ENCODE measurements around the gene PRKX.
"Not testable (repeated sequence)": the region's sequence is repeated elsewhere in the genome, so short reads cannot be mapped to it uniquely, and the experiment has no call there.

PRKX gene

DNA sequence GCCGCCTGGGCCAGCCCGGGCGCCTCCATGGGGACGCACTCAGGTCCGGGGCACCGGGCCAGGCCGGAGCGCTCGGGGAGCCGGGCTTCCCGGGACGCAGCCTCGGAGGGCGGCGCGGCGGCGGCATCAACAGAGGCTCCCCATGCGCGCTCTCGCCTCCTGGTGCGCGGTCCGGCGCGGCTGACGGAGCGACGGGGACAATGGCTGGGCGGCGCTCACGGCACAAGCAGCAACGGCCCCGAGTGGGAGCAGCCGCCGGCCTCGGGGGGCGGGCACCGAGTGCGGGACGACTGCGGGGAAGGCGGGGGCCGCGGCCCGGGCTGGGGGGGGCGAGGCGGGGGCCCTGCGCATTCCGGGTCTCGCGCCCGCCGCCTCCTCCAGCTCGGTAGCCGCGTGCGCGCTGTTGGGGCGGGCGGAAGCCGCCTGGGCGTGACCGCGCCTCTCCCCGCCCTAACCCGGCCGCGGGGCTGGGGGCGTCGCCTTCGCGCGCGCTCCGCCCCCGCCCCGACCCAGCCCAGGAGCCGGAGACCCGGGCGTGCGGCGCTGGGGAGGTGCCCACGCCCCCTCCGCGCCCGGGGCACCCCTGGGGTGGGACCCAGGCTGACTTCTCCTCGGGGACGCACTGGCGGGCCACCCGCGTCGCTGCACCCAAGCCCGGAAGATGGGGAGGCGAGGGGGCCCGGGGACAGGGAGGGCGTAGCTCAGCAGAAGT lies at the start of gene PRKX:
Gene PRKX, minus strand, starts transcription at position 425 of the 712 bp plus-strand sequence. Its CDS starts 396 bp downstream, at position 29.
- DNase-seq = peak; percentile 4

GRCh38 chrX:3763111-3763510 lies 49.7 kb upstream of the PRKX start:
- no peak for DNase-seq

- DNase-seq = peak; percentile 33
Observed at GRCh38 chrX:3757510-3758025, 44.1 kb upstream of the PRKX start.

DNA sequence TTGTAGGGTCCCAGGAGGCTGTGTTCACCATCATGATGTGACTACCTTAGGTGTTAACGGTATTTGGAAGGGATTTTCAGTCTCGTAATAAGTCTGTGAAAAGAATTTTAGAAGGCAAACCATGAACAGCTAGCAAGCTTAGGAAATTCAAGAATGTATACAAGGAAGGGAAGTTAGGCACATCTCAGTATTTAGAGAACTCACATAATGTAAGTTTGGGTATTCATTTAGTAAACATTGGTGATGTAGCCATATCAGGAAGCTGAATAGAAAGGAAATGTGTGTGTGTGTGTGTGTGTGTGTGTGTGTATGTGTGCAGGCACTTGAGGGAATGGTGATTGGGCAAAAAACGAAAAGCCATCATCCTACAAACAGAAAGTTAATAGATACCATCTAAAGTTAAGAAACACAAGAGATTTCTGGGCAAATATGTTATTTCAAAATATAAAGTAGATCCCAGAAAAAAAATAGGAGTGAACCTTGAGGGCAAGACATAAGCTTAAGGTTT lies 34.7 kb upstream of the PRKX start:
- no peak for DNase-seq

DNA sequence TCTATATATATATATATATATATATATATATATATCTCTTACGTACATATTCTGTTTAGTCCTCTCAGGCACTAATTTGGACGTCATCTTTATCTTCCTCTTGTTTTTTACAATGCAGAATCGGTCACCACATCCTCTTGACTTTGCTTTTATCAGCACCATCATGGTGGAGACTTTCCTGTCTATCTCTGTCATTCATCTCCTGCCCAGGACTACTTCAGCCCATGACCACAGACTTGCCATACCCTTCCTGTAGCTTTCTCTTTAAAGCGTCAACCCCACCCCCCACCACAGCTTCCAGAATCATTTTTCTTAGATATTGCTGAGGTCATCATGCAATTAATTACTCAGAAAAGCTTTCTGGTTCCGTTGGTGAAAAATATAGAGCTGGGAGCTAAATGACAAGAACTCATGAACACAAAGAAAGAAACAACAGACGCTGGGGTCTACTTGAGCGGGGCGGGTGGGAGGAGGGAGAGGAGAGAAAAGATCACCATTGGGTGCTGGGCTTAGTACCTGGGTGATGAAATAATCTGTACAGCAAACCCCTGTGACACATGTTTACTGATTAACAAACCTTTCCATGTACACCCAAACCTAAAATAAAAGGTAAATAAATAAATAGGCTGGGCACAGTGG lies 30.5 kb upstream of the PRKX start:
- DNase-seq = no peak

DNA sequence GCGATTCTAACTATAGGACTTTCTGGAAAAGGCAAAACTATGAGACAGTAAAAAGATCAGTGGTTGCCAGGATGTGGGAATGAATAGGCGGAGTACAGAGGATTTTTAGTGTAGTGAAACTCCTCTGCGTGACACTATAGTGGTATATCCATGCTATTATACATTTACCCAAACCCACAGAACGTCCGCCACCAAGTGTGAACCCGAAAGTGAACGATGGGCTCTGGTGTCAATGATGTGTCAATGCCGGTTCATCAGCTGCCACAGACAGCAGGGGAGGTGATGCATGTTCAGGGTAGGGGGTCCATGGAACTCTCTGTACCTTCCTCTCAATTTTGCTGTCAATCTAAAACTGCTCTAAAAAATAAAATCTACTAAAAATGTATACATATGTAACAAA lies 27.5 kb upstream of the PRKX start:
- DNase-seq = not testable (repeated sequence)

DNA sequence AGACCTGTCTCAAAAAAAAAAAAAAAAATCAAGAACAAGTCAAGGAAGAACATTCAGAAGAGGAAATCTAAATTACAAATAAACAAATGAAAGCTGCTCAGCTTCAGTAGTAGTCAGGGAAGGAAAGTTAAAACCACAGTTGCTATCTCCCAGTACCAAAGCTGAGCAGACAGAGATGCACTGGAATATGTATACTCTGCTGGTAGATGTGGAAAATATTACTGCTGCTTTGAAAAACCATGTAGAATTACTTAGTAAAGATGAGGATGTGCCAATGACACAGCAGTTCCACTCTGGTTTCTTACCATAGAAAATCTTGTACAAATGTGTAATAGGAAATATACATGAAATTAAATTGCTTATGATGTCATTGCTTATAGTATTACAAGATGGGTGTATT lies 25.1 kb upstream of the PRKX start:
- no peak for DNase-seq

- DNase-seq = not testable (repeated sequence)
Observed at GRCh38 chrX:3736536-3736935, 23.1 kb upstream of the PRKX start.

- DNase-seq = not testable (repeated sequence)
Observed at GRCh38 chrX:3735891-3736290, 22.4 kb upstream of the PRKX start.

- DNase-seq = not testable (repeated sequence)
Observed at GRCh38 chrX:3734456-3734855, 21.0 kb upstream of the PRKX start.

- no peak for DNase-seq
Observed at GRCh38 chrX:3733043-3733430, 19.6 kb upstream of the PRKX start.

DNA sequence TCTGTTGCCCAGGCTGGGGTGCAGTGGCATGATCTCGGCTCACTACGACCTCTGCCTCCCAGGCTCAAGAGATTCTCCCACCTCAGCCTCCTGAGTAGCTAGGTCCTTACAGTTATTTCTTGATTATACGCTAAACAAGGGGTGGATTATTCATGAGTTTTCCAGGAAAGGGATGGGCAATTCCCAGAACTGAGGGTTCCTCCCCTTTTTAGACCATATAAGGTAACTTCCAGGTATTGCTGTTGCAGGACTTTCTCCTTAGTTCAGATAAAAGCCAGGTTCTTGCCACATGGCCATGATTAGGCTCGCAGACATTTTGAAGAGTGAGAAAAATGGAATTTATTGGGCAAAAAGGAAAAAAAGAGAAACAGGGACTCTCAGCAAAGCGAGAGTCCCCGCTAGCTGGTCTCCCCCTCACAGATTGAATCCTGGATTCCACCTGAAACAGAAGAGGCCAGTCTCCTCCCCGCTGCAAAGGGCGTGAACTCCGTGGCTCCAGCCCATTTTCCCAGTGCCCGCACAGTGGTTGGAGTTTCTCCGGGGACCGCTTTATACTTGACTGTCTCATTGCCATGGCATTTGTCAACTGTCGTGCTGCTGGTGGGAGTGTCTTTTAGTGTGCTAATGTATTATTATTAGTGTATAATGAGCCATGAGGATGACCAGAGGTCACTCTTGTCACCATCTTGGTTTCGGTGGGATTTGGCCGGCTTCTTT lies 19.0 kb upstream of the PRKX start:
- not testable (repeated sequence) for DNase-seq

GRCh38 chrX:3728454-3728853 lies 15.0 kb upstream of the PRKX start:
- DNase-seq = no peak

- DNase-seq = not testable (repeated sequence)
Observed at GRCh38 chrX:3723460-3723859, 10.0 kb upstream of the PRKX start.

- DNase-seq = no peak
Observed at GRCh38 chrX:3717742-3718420, 4.4 kb upstream of the PRKX start.

DNA sequence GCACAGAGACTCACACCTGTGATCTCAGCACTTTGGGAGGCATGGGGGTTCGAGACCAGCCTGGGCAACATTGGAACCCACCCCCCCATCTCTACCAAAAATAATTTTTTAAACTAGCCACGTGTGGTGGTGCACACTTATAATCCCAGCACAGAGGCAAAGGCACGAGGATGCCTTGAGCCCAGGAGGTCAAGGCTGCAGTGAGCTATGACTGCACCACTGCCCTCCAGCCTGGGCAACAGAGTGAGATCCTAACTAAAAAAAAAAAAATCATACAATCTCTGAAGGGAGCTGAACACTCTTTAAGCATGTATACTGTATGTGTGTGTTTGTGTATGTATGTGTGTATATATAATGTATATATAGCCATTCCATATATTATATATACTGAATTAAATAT lies 2.5 kb upstream of the PRKX start:
- no peak for DNase-seq

- DNase-seq = not testable (repeated sequence)
Observed at GRCh38 chrX:3714706-3715479, 1.4 kb upstream of the PRKX start.

GRCh38 chrX:3713937-3714434 lies 537 bp upstream of the PRKX start:
- no peak for DNase-seq

DNA sequence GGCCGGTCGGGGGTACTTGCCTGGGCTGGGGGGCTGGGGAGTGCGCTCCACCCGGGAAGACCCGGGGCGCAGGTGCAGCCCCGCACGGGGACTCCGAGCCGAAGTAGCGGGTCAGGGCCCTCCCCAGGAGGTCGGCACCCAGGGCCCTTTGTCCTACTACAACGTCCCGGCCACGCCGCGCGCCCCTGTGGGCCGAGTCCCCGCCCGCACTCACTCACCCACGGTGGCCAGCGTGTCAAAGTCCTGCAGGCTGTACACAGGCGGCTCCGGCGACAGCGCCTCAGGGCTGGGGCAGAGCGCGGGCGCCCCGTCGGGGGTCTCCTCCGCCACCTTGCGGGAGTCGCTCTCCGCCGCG lies 602 bp downstream of the PRKX start:
- DNase-seq = no peak

DNA sequence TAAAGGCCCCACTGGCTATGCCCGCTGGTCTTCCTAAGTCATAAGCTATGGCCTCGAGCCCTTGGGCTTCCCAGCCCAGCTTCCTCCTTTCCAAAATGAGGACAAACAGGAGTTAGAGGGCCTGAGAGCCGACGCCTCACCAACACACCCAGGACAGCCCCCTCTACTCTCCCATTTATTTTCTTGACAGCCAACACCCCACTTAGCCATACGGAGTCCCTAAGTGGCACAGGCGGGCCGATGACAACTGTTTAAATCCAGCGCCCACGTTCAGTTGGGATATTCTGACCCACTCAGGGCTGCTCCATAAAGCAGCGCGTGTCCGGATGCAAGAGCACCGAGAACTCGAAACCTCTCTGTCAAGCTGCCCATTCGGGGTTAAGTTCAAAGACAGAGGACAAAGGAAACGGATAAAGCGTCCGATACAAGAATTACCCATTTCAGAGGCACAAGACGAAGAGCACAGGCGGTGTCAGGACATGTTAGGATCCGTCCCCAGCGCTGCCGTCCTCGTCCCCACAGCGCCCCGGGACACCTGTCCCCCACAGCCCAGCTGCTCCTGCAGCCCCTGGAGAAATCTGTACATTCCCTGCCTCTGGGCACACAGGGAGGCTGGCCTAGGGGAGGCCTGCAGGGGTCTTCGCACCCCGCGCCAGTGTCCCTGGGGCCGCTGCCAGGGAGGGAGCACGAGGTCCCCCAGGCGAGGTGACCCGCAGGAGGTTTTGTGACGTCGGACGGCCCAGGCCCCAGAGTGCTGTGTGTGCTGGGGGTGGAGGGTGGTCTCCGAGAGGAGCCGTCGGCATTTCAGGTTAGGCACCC lies 1.2 kb downstream of the PRKX start:
- DNase-seq = no peak

DNA sequence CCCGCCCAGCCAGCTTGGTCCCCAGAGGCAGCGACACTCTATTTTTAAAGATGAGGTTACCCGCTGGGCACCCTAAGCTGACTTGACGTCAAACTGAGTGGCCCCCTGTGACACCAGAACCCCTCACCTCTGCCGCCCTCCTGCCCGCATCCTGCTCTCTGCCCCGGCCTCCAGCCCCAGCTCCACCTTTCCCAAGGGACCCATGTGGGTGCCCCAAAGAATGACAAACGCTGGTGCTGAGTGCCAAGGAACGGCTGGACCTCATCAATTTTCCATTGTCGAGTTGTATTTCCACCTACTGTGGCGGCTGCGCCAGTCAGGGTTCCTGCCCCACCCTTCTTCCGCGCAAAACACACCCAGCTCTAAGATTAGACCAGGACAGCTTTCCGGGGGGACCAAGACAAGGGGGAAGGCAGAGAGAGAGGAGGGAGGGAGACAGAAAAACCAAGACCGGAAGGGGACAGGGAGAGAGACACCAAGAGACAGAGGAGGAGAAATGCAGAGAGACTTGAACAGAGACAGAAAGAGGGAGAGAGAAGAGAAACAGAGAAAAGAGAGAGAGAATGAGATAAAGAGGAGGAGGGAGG lies 2.0 kb downstream of the PRKX start:
- no peak for DNase-seq
